ENCODE results near the gene C1orf35.

Gene C1orf35

GRCh38 chr1:228097333-228098081 lies 5.6 kb downstream of the C1orf35 start:
- H3K36me3 ChIP-seq (replicated peaks; ENCODE audit: low read depth, low read length): peaks cover 64% of the 10 kb centered on the region
- no peak overlapping the region for H3K27ac ChIP-seq (ENCODE audit: low read length)
- no peak overlapping the region for H3K9ac ChIP-seq (ENCODE audit: low read length)
- TF ChIP-seq EZH2phosphoT487 (IDR thresholded peaks at IDR 0.05; ENCODE audit: low read depth) (no peak), CTCF (IDR thresholded peaks at IDR 0.05; ENCODE audit: low read depth, low read length) (no peak)
- no peaks in the 10 kb centered on the region for H3K27me3 ChIP-seq (ENCODE audit: low read depth, low read length)
- peaks cover 87% of the 10 kb centered on the region for H3K79me2 ChIP-seq (ENCODE audit: low read length)
- H4K20me1 ChIP-seq (ENCODE audit: insufficient read depth, low read length): peaks cover 85% of the 10 kb centered on the region
- no peak overlapping the region for H2AFZ ChIP-seq (ENCODE audit: low read depth, low read length)
- peaks cover 7% of the 10 kb centered on the region for H3K4me1 ChIP-seq (ENCODE audit: low read length)
- no peak overlapping the region for H3K4me2 ChIP-seq (ENCODE audit: low read length)
- H3K4me3 ChIP-seq (ENCODE audit: low read length): no peak overlapping the region
- peaks cover 15% of the 10 kb centered on the region; the same call in 1 of the 2 replicates for H3K9me3 ChIP-seq (ENCODE audit: insufficient read depth, low read length)

GRCh38 chr1:228096416-228097332 lies 6.5 kb downstream of the C1orf35 start:
- no peak overlapping the region for H3K27ac ChIP-seq (ENCODE audit: low read length)
- peaks cover 72% of the 10 kb centered on the region for H3K36me3 ChIP-seq (replicated peaks; ENCODE audit: low read depth, low read length)
- H4K20me1 ChIP-seq (ENCODE audit: insufficient read depth, low read length): peaks cover 90% of the 10 kb centered on the region
- H2AFZ ChIP-seq (ENCODE audit: low read depth, low read length): no peak overlapping the region
- peaks cover 5% of the 10 kb centered on the region for H3K4me1 ChIP-seq (ENCODE audit: low read length)
- H3K4me3 ChIP-seq (ENCODE audit: low read length): no peak overlapping the region
- H3K9ac ChIP-seq (ENCODE audit: low read length): no peak overlapping the region
- H3K9me3 ChIP-seq (ENCODE audit: insufficient read depth, low read length): peaks cover 16% of the 10 kb centered on the region; the same call in 1 of the 2 replicates
- no peak overlapping the region for H3K4me2 ChIP-seq (ENCODE audit: low read length)
- H3K27me3 ChIP-seq (ENCODE audit: low read depth, low read length): no peaks in the 10 kb centered on the region
- H3K79me2 ChIP-seq (ENCODE audit: low read length): peaks cover 87% of the 10 kb centered on the region
- TF ChIP-seq EZH2phosphoT487 (IDR thresholded peaks at IDR 0.05; ENCODE audit: low read depth): no peak
- TF ChIP-seq CTCF (IDR thresholded peaks at IDR 0.05; ENCODE audit: low read depth, low read length): no peak

- Histone ChIP-seq H3K4me2 (ENCODE audit: low read length) (no peak overlapping the region), H3K9me3 (ENCODE audit: insufficient read depth, low read length) (peaks cover 16% of the 10 kb centered on the region; the same call in 1 of the 2 replicates), H4K20me1 (ENCODE audit: insufficient read depth, low read length) (peaks cover 93% of the 10 kb centered on the region), H3K4me3 (ENCODE audit: low read length) (no peak overlapping the region), H3K79me2 (ENCODE audit: low read length) (peaks cover 91% of the 10 kb centered on the region), H3K9ac (ENCODE audit: low read length) (no peak overlapping the region), H3K4me1 (ENCODE audit: low read length) (no peaks in the 10 kb centered on the region), H2AFZ (ENCODE audit: low read depth, low read length) (no peak overlapping the region), H3K27ac (ENCODE audit: low read length) (no peak overlapping the region), H3K36me3 (replicated peaks; ENCODE audit: low read depth, low read length) (peaks cover 80% of the 10 kb centered on the region), H3K27me3 (ENCODE audit: low read depth, low read length) (no peaks in the 10 kb centered on the region)
- TF ChIP-seq EZH2phosphoT487 (IDR thresholded peaks at IDR 0.05; ENCODE audit: low read depth): no peak
- TF ChIP-seq CTCF (IDR thresholded peaks at IDR 0.05; ENCODE audit: low read depth, low read length): no peak
Observed at GRCh38 chr1:228095938-228096337, 7.2 kb downstream of the C1orf35 start.

DNA sequence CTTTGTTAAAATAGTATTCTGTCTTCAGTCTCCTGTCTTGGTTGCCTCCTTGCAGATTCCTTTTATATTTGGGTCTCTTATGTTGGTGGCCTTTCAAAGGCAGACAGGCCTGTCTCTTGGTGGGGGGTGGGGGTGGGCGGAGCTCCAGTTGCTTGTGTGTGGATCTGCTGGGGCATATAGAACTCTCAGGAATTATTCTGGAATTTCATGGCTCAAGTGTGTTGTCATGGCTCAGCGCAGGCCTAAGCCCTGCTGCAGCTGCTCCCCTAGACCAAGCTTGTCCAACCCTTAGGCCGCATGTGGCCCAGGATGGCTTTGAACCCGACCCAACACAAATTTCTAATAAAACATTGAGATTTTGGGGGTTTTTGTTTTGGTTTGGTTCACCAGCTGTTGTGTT lies 8.0 kb downstream of the C1orf35 start:
- no peaks in the 10 kb centered on the region for H3K27me3 ChIP-seq (ENCODE audit: low read depth, low read length)
- peaks cover 88% of the 10 kb centered on the region for H3K36me3 ChIP-seq (replicated peaks; ENCODE audit: low read depth, low read length)
- H3K27ac ChIP-seq (ENCODE audit: low read length): no peak overlapping the region
- H2AFZ ChIP-seq (ENCODE audit: low read depth, low read length): no peak overlapping the region
- no peak overlapping the region for H3K9ac ChIP-seq (ENCODE audit: low read length)
- H3K4me3 ChIP-seq (ENCODE audit: low read length): no peak overlapping the region
- peaks cover 100% of the 10 kb centered on the region for H4K20me1 ChIP-seq (ENCODE audit: insufficient read depth, low read length)
- no peak for TF ChIP-seq EZH2phosphoT487 (IDR thresholded peaks at IDR 0.05; ENCODE audit: low read depth)
- TF ChIP-seq CTCF (IDR thresholded peaks at IDR 0.05; ENCODE audit: low read depth, low read length): no peak
- H3K4me2 ChIP-seq (ENCODE audit: low read length): no peak overlapping the region
- peaks cover 99% of the 10 kb centered on the region for H3K79me2 ChIP-seq (ENCODE audit: low read length)
- H3K9me3 ChIP-seq (ENCODE audit: insufficient read depth, low read length): peaks cover 16% of the 10 kb centered on the region; the same call in 1 of the 2 replicates
- H3K4me1 ChIP-seq (ENCODE audit: low read length): no peaks in the 10 kb centered on the region
